ENCODE results near the gene RESF1.
"Not testable (repeated sequence)": the region's sequence is repeated elsewhere in the genome, so short reads cannot be mapped to it uniquely, and the experiment has no call there.

Gene RESF1

GRCh38 chr12:31959161-31959700, at the start of gene RESF1:
Gene RESF1 (plus strand): TSS chr12:31959415. CDS start chr12:31980956, 21,541 bp downstream.
- DNase-seq: peak; percentile 93

- DNase-seq: no peak
These were observed 44.3 kb upstream of the RESF1 start for GRCh38 chr12:31914927-31915326.

GRCh38 chr12:31915446-31915845, 43.8 kb upstream of the RESF1 start:
- DNase-seq: no peak

GRCh38 chr12:31922341-31923062, 36.7 kb upstream of the RESF1 start:
- no peak for DNase-seq

GRCh38 chr12:31923063-31923412, 36.2 kb upstream of the RESF1 start:
- DNase-seq: no peak

- peak; percentile 65 for DNase-seq
These were observed 30.8 kb upstream of the RESF1 start for GRCh38 chr12:31928246-31929026.

GRCh38 chr12:31929027-31929526, 30.1 kb upstream of the RESF1 start:
- DNase-seq: no peak

GRCh38 chr12:31931796-31932715, 27.2 kb upstream of the RESF1 start:
- peak; percentile 21 for DNase-seq

GRCh38 chr12:31944299-31944698, 14.9 kb upstream of the RESF1 start:
- DNase-seq: no peak

GRCh38 chr12:31947971-31948370, 11.2 kb upstream of the RESF1 start:
- DNase-seq: no peak

- DNase-seq: not testable (repeated sequence)
These were observed 10.4 kb upstream of the RESF1 start for GRCh38 chr12:31948697-31949359.

- no peak for DNase-seq
These were observed 9.1 kb upstream of the RESF1 start for GRCh38 chr12:31950088-31950487.

GRCh38 chr12:31950492-31950891, 8.7 kb upstream of the RESF1 start:
- DNase-seq: no peak

GRCh38 chr12:31951008-31951407, 8.2 kb upstream of the RESF1 start:
- no peak for DNase-seq

GRCh38 chr12:31951939-31952338, 7.3 kb upstream of the RESF1 start:
- DNase-seq: no peak

- DNase-seq: no peak
These were observed 6.8 kb upstream of the RESF1 start for GRCh38 chr12:31952418-31952817.

- no peak for DNase-seq
These were observed 4.0 kb upstream of the RESF1 start for GRCh38 chr12:31954925-31955858.

- DNase-seq: no peak
These were observed 550 bp upstream of the RESF1 start for GRCh38 chr12:31958569-31959160.

GRCh38 chr12:31959701-31960391, 631 bp downstream of the RESF1 start:
- DNase-seq: peak; percentile 73

- DNase-seq: no peak
These were observed 1.9 kb downstream of the RESF1 start for GRCh38 chr12:31961137-31961536.
